Lower lobe of right lung (tissue), 2 donors: ENCODE data around the gene ING5. TPM values are rescaled to one million over a fixed set of nuclear protein-coding genes. Genes with fewer than 3 reads are reported as not detected.

Experiments used
- ATAC-seq, 2 donors: fragments of 200-7000 bp; cut with Tn5 transposase; one replicate each; pipeline ENCODE4 v1.9.1; 2020 to 2022; ENCODE audit warnings: mild to moderate bottlenecking in 2 of 2, moderate library complexity in 2 of 2
- DNase-seq: peaks from one replicate; pipeline ENCODE4 v3.0.0-alpha.2; 2020
- H3K27ac ChIP-seq: fragments of 200-600 bp; one replicate; pipeline ENCODE4 v1.8.0; 2022
- H3K27me3 ChIP-seq: fragments of 200-600 bp; one replicate; pipeline ENCODE4 v1.8.0; 2022; ENCODE audit warnings: low read depth
- H3K36me3 ChIP-seq: fragments of 200-600 bp; one replicate; pipeline ENCODE4 v1.8.0; 2022; ENCODE audit warnings: mild to moderate bottlenecking
- H3K4me1 ChIP-seq: fragments of 200-600 bp; one replicate; pipeline ENCODE4 v1.8.0; 2022
- H3K4me3 ChIP-seq: fragments of 200-600 bp; one replicate; pipeline ENCODE4 v1.8.0; 2022; ENCODE audit warnings: mild to moderate bottlenecking
- H3K9me3 ChIP-seq: fragments of 200-600 bp; one replicate; pipeline ENCODE4 v1.8.0; 2022
- intact Hi-C: fragments of 100-400 bp; cut with DNase I; formaldehyde crosslinking; loops from one replicate; pipeline ENCODE4 v1.11.0; 2022
- total RNA-seq: library from RNA; stranded (reverse); fragmentation: NEBNext Ultra II Directional; extraction: Animal tissue kit (Norgen Biotek cat#: 25700); gene quantifications from one replicate; pipeline ENCODE4 v1.2.1, GENCODE V29; 2021
- TF ChIP-seq, protein P1 (sequence below): fragments of 200-600 bp; IDR thresholded peaks from one replicate; pipeline ENCODE4 v1.8.0; 2022; ENCODE audit warnings: antibody characterized with exemption, mild to moderate bottlenecking
- donor health status: DM: no; HTN: yes; CAD: no; lungs with severe emphysema.

ING5 gene
- total RNA-seq, 1 donor from 2014 or later = 36.5 TPM

DNA sequence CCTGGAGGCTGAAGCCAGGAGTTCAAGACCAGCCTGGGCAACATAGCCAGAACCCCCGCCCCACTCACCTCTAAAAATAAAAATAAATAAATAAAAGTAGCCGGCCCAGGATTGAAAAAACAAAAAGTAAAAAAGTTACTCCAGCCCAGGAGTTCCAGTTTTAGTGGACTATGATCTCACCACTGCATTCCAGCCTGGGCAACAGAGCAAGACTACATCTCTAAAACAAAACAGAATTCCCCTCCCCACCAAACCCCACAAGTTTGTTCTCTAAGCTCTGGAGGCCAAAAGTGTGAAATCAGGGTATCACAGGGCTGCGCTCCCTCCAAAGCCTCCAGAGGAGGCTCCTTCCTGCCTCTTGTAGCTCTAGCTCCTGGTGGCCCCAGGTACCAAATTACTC lies 34.3 kb downstream of the ING5 start:
- DNase-seq = no peak
- ATAC-seq = no peak
- no peaks in the 10 kb centered on the region for H3K27me3 ChIP-seq
- peaks cover 6% of the 10 kb centered on the region for H3K36me3 ChIP-seq
- H3K9me3 ChIP-seq = no peaks in the 10 kb centered on the region
- intact Hi-C loops = no loop called here
- TF ChIP-seq, protein P1, sequence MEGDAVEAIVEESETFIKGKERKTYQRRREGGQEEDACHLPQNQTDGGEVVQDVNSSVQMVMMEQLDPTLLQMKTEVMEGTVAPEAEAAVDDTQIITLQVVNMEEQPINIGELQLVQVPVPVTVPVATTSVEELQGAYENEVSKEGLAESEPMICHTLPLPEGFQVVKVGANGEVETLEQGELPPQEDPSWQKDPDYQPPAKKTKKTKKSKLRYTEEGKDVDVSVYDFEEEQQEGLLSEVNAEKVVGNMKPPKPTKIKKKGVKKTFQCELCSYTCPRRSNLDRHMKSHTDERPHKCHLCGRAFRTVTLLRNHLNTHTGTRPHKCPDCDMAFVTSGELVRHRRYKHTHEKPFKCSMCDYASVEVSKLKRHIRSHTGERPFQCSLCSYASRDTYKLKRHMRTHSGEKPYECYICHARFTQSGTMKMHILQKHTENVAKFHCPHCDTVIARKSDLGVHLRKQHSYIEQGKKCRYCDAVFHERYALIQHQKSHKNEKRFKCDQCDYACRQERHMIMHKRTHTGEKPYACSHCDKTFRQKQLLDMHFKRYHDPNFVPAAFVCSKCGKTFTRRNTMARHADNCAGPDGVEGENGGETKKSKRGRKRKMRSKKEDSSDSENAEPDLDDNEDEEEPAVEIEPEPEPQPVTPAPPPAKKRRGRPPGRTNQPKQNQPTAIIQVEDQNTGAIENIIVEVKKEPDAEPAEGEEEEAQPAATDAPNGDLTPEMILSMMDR = no peak
- peaks cover 18% of the 10 kb centered on the region for H3K4me1 ChIP-seq
- H3K27ac ChIP-seq = no peak overlapping the region
- no peak overlapping the region for H3K4me3 ChIP-seq

DNA sequence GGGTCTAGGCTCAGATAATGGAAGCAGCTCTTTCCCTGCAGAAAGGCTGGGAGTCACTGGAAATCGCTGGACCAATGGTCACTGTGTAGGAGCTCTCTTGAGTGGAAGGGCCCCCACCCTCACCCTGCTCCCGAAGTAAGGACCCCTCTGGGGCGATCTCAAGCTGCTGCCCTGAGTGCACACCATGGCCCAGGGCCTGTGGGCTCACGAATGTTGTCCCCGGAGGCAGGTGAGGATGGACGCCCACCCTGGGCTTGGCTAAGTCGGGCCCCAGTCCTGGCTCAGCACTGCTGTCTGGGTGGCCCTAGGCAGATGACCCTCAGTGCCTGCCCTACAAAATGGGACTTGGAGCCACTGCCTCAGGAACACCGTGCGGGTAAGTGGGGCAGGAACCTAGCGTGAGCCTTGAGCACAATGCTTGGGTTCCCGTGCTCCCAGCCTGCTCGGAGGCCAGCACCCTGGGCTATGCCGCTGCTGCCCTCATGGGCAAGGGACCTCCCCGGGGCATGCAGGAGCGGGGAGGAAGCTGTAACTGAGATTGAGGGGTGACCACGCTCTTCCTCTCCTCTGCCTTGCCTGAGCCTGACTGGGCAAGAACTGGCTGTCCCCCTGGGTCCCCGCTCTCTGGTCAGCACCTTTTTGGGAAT lies 36.3 kb downstream of the ING5 start:
- H3K4me3 ChIP-seq = no peak overlapping the region
- H3K27ac ChIP-seq = no peak overlapping the region
- DNase-seq (no peak), ATAC-seq (no peak)
- H3K4me1 ChIP-seq = peaks cover 15% of the 10 kb centered on the region
- H3K9me3 ChIP-seq = no peaks in the 10 kb centered on the region
- intact Hi-C loops = no loop called here
- TF ChIP-seq, protein P1 = no peak
- H3K27me3 ChIP-seq = no peaks in the 10 kb centered on the region
- peaks cover 6% of the 10 kb centered on the region for H3K36me3 ChIP-seq

DNA sequence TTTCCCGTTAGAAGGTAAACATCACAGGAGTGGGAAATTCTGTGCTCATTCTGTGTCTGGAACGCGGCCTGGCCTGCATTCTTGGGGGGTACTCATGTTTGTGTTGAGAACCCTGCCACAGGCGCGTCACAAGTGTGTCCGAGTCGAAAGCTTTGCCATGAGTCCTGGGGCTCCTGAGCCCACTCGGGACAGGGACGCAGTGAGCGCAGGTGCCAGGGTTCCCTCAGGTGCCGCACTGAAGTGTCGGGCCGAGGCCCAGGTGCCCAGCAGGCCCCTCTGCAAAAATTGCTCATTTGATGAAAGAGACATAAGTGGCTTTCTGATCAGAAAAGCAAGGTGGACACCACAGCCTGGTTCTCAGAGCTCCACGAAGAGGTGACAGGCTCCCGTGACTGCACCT lies 37.3 kb downstream of the ING5 start:
- DNase-seq = no peak
- no peaks in the 10 kb centered on the region for H3K9me3 ChIP-seq
- no peak overlapping the region for H3K4me3 ChIP-seq
- TF ChIP-seq, protein P1 = no peak
- no peak overlapping the region for H3K27ac ChIP-seq
- peaks cover 12% of the 10 kb centered on the region for H3K36me3 ChIP-seq
- H3K4me1 ChIP-seq = peaks cover 9% of the 10 kb centered on the region
- intact Hi-C loops = no loop called here
- no peaks in the 10 kb centered on the region for H3K27me3 ChIP-seq
- ATAC-seq = no peak

DNA sequence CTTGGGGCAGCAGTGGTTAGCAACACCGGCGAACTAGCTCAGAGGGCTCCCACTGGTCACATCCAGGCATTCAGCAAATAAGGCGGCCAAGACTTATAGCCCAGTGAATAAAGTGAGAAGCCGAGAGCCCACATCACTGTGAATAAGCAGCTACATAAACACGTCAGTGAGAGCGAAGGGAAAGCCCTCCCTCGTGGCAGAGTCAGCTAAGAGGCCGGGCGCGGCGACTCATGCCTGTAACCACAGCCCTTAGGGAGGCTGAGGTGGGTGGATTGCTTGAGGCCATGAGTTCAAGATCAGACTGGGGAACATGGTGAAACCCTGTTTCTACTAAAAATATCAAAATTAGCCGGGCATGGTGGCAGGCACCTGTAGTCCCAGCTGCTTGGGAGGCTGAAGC lies 37.8 kb downstream of the ING5 start:
- Histone ChIP-seq H3K27ac (no peak overlapping the region), H3K4me3 (no peak overlapping the region), H3K36me3 (peaks cover 17% of the 10 kb centered on the region), H3K4me1 (peaks cover 9% of the 10 kb centered on the region), H3K9me3 (no peaks in the 10 kb centered on the region), H3K27me3 (no peaks in the 10 kb centered on the region)
- ATAC-seq = no peak
- TF ChIP-seq, protein P1 = no peak
- intact Hi-C loops = no loop called here
- no peak for DNase-seq

DNA sequence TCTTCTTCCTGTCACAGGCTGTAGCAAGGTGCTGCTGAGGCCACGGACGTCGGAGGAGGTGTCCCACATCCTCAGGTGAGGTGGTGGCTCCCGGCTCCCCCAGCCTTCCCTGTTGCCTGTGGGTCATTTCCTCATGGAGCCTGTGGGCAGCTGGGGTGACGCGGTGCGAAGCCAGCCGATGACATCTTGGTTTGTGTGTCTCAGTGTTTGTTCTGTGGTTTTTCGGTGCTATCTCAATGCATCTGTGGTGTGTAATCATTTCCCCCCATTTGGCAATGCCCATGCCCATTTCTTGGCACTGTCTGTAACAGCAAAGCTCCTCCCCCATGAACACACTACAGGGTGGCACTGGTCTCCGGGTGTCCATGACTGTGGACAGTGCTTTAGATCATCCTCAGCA lies 39.2 kb downstream of the ING5 start:
- DNase-seq (no peak), ATAC-seq (peak; percentile 45 to 66)
- Histone ChIP-seq H3K4me1 (no peaks in the 10 kb centered on the region), H3K27ac (no peak overlapping the region), H3K36me3 (peaks cover 27% of the 10 kb centered on the region), H3K27me3 (no peaks in the 10 kb centered on the region), H3K9me3 (no peaks in the 10 kb centered on the region), H3K4me3 (no peak overlapping the region)
- TF ChIP-seq, protein P1 = no peak
- intact Hi-C loops = no loop called here
